Stimulated activated CD4-positive, alpha-beta T cell treated with anti-CD3 and anti-CD28 coated beads, Interleukin-12 subunit alpha, Interleukin-12 subunit beta, amount 100 ng/mL, for 48 hours (primary cell): ENCODE measurements around the gene TNS3.
"Not testable (repeated sequence)": the region's sequence is repeated elsewhere in the genome, so short reads cannot be mapped to it uniquely, and the experiment has no call there.

Experiments
- DNase-seq, 3 donors: peaks; one replicate each; pipeline ENCODE4 v3.0.0-alpha.2; 2020; ENCODE audit warnings: low read depth in 2 of 3, low spot score in 1 of 3

TNS3 gene

GRCh38 chr7:47267346-47267745 lies 314.6 kb downstream of the TNS3 start:
- no peak for DNase-seq

GRCh38 chr7:47266799-47267198 lies 315.1 kb downstream of the TNS3 start:
- DNase-seq = no peak

GRCh38 chr7:47266131-47266706 lies 315.7 kb downstream of the TNS3 start:
- peak; percentile 8 to 21 (median 16) for DNase-seq

GRCh38 chr7:47265621-47266020 lies 316.3 kb downstream of the TNS3 start:
- no peak for DNase-seq

- no peak for DNase-seq
Observed at GRCh38 chr7:47264021-47264651, 317.8 kb downstream of the TNS3 start.

GRCh38 chr7:47262881-47263280 lies 319.0 kb downstream of the TNS3 start:
- no peak for DNase-seq

- not testable (repeated sequence) for DNase-seq
Observed at GRCh38 chr7:47262160-47262559, 319.8 kb downstream of the TNS3 start.

GRCh38 chr7:47260270-47260669 lies 321.6 kb downstream of the TNS3 start:
- no peak for DNase-seq

GRCh38 chr7:47259682-47260081 lies 322.2 kb downstream of the TNS3 start:
- DNase-seq = no peak

GRCh38 chr7:47258798-47259197 lies 323.1 kb downstream of the TNS3 start:
- no peak for DNase-seq

- DNase-seq = no peak
Observed at GRCh38 chr7:47256016-47256415, 325.9 kb downstream of the TNS3 start.

GRCh38 chr7:47255441-47255840 lies 326.5 kb downstream of the TNS3 start:
- DNase-seq = no peak

GRCh38 chr7:47255007-47255406 lies 326.9 kb downstream of the TNS3 start:
- DNase-seq = no peak

GRCh38 chr7:47254081-47254977 lies 327.6 kb downstream of the TNS3 start:
- DNase-seq = peak; percentile 14 to 34 (median 26)

- no peak for DNase-seq
Observed at GRCh38 chr7:47253650-47254080, 328.2 kb downstream of the TNS3 start.

- DNase-seq = no peak
Observed at GRCh38 chr7:47252675-47253074, 329.2 kb downstream of the TNS3 start.

- no peak for DNase-seq
Observed at GRCh38 chr7:47249361-47249760, 332.6 kb downstream of the TNS3 start.

- DNase-seq = no peak
Observed at GRCh38 chr7:47248797-47249196, 333.1 kb downstream of the TNS3 start.

- no peak for DNase-seq
Observed at GRCh38 chr7:47247132-47247531, 334.8 kb downstream of the TNS3 start.

- DNase-seq = no peak
Observed at GRCh38 chr7:47244692-47245091, 337.2 kb downstream of the TNS3 start.

- no peak for DNase-seq
Observed at GRCh38 chr7:47241112-47242065, 340.5 kb downstream of the TNS3 start.
